ENCODE data around the gene SYS1. TPM values are rescaled to one million over a fixed set of nuclear protein-coding genes. Genes with fewer than 3 reads are reported as not detected.

Gene SYS1
- total and polyA plus RNA-seq, 2 donors (not counting 1 experiment from before 2014, with no cell fraction given) = 25.3 to 57.7 TPM

DNA sequence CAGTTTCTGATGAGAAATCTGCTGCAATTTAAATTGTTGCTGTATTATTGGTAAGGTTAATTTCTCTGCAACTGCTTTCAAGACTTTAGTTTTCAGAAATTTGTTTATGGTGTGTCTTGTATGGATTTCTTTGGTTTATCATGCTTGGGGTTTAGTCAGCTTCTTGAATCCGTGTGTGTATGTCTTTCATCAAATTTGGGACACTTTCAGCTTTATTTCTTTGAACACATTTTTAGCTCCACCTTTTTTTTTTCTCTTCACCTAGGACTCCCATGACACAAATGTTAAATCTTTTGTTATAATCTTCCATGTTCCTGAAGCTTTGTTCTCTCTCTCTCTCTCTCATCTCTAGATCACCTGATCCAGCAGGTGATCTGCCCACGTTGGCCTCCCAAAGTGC lies 28.6 kb downstream of the SYS1 start:
- Histone ChIP-seq H3K4me3 (ENCODE audit: control extremely low read depth in 1 of 5, extremely low read depth in 1 of 5, insufficient read depth in 1 of 5, low read depth in 2 of 5, low read length in 4 of 5) (no peak overlapping the region), H3K9ac (ENCODE audit: low read length) (no peak overlapping the region), H3K4me1 (ENCODE audit: control insufficient read depth in 2 of 2, insufficient read depth in 2 of 2, low read length in 2 of 2) (no peaks in the 10 kb centered on the region), H3K36me3 (replicated peaks in 1 of 2; ENCODE audit: control extremely low read depth in 1 of 2, control insufficient read depth in 1 of 2, extremely low read depth in 1 of 2, insufficient read depth in 2 of 2, low read length in 1 of 2) (peaks cover 0 to 6% of the 10 kb centered on the region in 2 experiments), H3K79me2 (ENCODE audit: control insufficient read depth, insufficient read depth, low read length) (peaks cover 27% of the 10 kb centered on the region), H3K27ac (ENCODE audit: low read length in 2 of 2) (no peak overlapping the region), H3K27me3 (replicated peaks in 1 of 4; ENCODE audit: control extremely low read depth in 1 of 4, control insufficient read depth in 3 of 4, insufficient read depth in 4 of 4, low read length in 3 of 4) (no peaks in the 10 kb centered on the region), H4K20me1 (ENCODE audit: control insufficient read depth, insufficient read depth, low read length, poor library complexity, severe bottlenecking) (no peaks in the 10 kb centered on the region), H2AFZ (ENCODE audit: insufficient read depth, low read depth, low read length, poor library complexity, severe bottlenecking) (no peak overlapping the region), H3K9me3 (ENCODE audit: control extremely low read depth in 1 of 3, control insufficient read depth in 2 of 3, insufficient read depth in 1 of 3, low read length in 2 of 3) (peaks cover 0 to 3% (median 0%) of the 10 kb centered on the region in 3 donors), H3K4me2 (replicated peaks; ENCODE audit: low read depth, low read length, poor library complexity, severe bottlenecking) (no peak overlapping the region)
- ATAC-seq (ENCODE audit: low read depth) (no peak), DNase-seq (no peak)
- WGBS (ENCODE audit: insufficient coverage) = no CpG with 5 or more reads among the region's 2 CpGs
- peaks cover 9% of the 10 kb centered on the region for H3K4me1 Mint-ChIP-seq
- POLR2A ChIA-PET = no interaction called here
- CTCF ChIA-PET = interaction anchor here (0.6 to 1.3 kb wide), 2 partner anchors 13 to 22 kb away, joined by 3 read pairs; no protein-coding TSS in a partner anchor
- no peaks in the 10 kb centered on the region for H3K27me3 Mint-ChIP-seq
- no peak overlapping the region for H3K4me3 Mint-ChIP-seq
- no peak for TF ChIP-seq EZH2 (IDR thresholded peaks at IDR 0.05; ENCODE audit: borderline replicate concordance, insufficient read depth, low read depth, low read length, poor library complexity, severe bottlenecking)
- TF ChIP-seq, protein P1, sequence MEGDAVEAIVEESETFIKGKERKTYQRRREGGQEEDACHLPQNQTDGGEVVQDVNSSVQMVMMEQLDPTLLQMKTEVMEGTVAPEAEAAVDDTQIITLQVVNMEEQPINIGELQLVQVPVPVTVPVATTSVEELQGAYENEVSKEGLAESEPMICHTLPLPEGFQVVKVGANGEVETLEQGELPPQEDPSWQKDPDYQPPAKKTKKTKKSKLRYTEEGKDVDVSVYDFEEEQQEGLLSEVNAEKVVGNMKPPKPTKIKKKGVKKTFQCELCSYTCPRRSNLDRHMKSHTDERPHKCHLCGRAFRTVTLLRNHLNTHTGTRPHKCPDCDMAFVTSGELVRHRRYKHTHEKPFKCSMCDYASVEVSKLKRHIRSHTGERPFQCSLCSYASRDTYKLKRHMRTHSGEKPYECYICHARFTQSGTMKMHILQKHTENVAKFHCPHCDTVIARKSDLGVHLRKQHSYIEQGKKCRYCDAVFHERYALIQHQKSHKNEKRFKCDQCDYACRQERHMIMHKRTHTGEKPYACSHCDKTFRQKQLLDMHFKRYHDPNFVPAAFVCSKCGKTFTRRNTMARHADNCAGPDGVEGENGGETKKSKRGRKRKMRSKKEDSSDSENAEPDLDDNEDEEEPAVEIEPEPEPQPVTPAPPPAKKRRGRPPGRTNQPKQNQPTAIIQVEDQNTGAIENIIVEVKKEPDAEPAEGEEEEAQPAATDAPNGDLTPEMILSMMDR (IDR thresholded peaks at IDR 0.05) = no peak
- intact Hi-C loops (cut with micrococcal nuclease) = no loop called here
- no peaks in the 10 kb centered on the region for H3K9me3 Mint-ChIP-seq (ENCODE audit: insufficient read depth)
- no peak overlapping the region for H3K27ac Mint-ChIP-seq

DNA sequence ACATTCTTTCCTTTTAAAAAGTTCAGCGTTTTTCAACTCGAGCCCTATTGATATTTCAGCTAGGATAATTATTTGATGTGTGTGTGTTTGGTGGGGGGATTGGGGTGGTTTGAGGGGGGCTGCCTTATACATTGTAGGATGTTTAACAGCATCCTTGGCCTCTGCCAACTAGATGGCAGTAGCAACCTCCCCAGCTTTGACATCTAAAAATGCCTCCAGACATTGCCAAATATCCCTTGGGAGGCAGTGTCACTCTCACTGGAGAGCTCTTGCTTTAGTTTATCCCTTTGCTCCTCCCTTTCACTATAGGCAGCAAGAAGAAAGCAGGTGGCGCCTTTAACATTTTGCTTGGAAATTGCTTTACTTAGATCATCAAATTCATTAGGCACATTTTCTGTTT lies 29.8 kb downstream of the SYS1 start:
- Histone ChIP-seq H3K79me2 (ENCODE audit: control insufficient read depth, insufficient read depth, low read length) (peaks cover 27% of the 10 kb centered on the region), H3K36me3 (replicated peaks in 1 of 2; ENCODE audit: control extremely low read depth in 1 of 2, control insufficient read depth in 1 of 2, extremely low read depth in 1 of 2, insufficient read depth in 2 of 2, low read length in 1 of 2) (peaks cover 0 to 6% of the 10 kb centered on the region in 2 experiments), H3K9me3 (ENCODE audit: control extremely low read depth in 1 of 3, control insufficient read depth in 2 of 3, insufficient read depth in 1 of 3, low read length in 2 of 3) (no peaks in the 10 kb centered on the region), H4K20me1 (ENCODE audit: control insufficient read depth, insufficient read depth, low read length, poor library complexity, severe bottlenecking) (no peaks in the 10 kb centered on the region), H3K4me2 (replicated peaks; ENCODE audit: low read depth, low read length, poor library complexity, severe bottlenecking) (no peak overlapping the region), H2AFZ (ENCODE audit: insufficient read depth, low read depth, low read length, poor library complexity, severe bottlenecking) (no peak overlapping the region), H3K4me3 (ENCODE audit: control extremely low read depth in 1 of 5, extremely low read depth in 1 of 5, insufficient read depth in 1 of 5, low read depth in 2 of 5, low read length in 4 of 5) (no peak overlapping the region), H3K4me1 (ENCODE audit: control insufficient read depth in 2 of 2, insufficient read depth in 2 of 2, low read length in 2 of 2) (no peaks in the 10 kb centered on the region), H3K9ac (ENCODE audit: low read length) (no peak overlapping the region), H3K27me3 (replicated peaks in 1 of 4; ENCODE audit: control extremely low read depth in 1 of 4, control insufficient read depth in 3 of 4, insufficient read depth in 4 of 4, low read length in 3 of 4) (no peaks in the 10 kb centered on the region), H3K27ac (ENCODE audit: low read length in 2 of 2) (no peak overlapping the region)
- TF ChIP-seq, protein P1 (IDR thresholded peaks at IDR 0.05) = no peak
- no peak for TF ChIP-seq EZH2 (IDR thresholded peaks at IDR 0.05; ENCODE audit: borderline replicate concordance, insufficient read depth, low read depth, low read length, poor library complexity, severe bottlenecking)
- H3K27ac Mint-ChIP-seq = no peak overlapping the region
- ChIA-PET POLR2A (no interaction called here), CTCF (interaction anchor here (0.9 to 2.9 kb wide), 5 partner anchors 17 to 44 kb away, joined by 3 to 15 read pairs (median 5); no protein-coding TSS in a partner anchor)
- no peaks in the 10 kb centered on the region for H3K9me3 Mint-ChIP-seq (ENCODE audit: insufficient read depth)
- no CpG with 5 or more reads among the region's 3 CpGs for WGBS (ENCODE audit: insufficient coverage)
- H3K4me1 Mint-ChIP-seq = peaks cover 4% of the 10 kb centered on the region
- ATAC-seq (ENCODE audit: low read depth) (no peak), DNase-seq (no peak)
- no peaks in the 10 kb centered on the region for H3K27me3 Mint-ChIP-seq
- intact Hi-C loops (cut with micrococcal nuclease) = no loop called here
- H3K4me3 Mint-ChIP-seq = no peak overlapping the region

All from B cell (primary cell).